ENCODE data around the gene MXRA7.

The MXRA7 gene

DNA sequence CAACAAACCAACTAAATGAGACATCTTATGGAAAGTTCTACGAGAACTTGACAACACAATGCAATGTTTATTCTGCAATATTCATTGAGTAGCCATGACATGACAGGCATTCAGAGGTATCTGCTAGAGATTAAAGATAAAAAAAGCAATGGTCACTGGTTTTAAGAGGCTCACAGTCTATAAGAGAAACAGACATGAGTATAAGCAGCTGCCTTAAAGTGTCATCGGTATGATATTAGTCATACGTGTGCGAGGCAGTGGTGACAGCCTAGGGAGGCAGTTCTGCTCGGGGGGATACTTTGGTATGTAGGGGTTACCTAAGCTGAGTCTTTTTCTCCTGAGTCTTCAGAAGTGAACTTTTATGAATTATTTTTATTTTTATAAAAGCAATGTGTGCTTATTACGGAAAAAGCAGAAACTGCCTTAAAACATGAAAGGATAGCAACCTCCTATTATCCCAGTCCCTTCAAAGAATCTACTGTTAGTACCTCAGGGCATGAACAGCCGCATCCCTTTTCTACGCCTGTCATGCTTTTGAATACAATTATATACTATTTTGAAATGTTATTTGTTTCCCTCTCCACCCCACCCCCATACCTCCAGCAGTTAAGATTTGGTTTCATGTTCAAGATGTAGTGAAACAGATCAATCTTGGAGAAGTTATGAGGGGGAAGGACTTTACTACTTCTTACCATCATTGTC, 75.0 kb downstream of the MXRA7 start:
- H3K4me3 ChIP-seq (ENCODE audit: low read depth, low read length), result no peak overlapping the region
- no peak for DNase-seq (ENCODE audit: low read depth)

DNA sequence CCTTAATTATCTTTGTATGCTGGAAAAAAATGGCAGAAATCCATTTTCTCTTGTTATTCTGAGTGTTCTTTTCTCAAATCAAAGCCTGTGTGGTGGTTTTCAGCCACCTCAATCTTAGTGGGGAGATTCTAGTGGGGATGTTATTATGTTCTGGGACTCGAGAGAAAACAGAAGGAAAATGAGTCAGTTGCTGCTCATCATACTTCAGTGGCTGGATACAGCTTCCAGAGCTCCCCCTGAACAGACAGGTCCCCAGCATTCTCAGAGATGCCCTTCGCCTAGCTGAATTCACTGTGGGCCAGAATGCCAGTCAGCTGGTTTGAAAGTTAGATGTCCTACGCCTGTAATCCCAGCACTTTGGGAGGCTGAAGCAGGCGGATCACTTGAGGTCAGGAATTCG, 75.7 kb downstream of the MXRA7 start:
- no peak overlapping the region for H3K4me3 ChIP-seq (ENCODE audit: low read depth, low read length)
- no peak for DNase-seq (ENCODE audit: low read depth)

DNA sequence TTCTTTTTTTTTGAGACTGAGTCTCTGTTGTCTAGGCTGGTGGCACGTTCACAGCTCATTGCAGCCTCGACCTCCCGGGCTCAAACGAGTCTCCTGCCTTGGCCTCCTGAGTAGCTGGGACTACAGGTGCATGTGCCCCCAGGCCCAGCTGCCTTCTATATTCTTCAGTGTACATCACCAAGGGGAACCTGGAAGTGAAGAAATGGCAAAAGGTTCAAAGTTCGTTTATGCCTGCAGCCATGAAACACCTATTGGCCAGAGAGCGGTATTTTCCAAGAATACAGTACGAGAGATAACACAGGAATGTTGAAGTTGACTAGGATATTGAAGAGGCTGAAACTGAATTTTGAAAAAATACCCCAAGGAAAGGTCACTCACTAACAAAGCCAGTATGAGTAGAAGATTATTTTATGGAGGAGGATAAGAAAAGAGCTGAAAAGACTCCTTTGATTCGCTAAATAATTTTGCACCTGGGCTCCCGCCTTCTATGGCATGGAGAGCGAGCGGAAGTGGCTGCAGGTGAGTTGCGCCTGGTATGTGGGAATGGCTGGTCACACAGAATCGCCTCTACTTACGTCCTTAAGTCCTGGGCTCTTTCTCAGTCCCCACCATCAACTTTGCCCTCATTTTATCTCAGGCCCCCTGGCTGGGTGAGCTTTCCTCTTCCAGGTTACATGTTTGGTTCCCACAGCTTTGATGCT, 77.0 kb downstream of the MXRA7 start:
- H3K4me3 ChIP-seq (ENCODE audit: low read depth, low read length), result no peak overlapping the region

DNA sequence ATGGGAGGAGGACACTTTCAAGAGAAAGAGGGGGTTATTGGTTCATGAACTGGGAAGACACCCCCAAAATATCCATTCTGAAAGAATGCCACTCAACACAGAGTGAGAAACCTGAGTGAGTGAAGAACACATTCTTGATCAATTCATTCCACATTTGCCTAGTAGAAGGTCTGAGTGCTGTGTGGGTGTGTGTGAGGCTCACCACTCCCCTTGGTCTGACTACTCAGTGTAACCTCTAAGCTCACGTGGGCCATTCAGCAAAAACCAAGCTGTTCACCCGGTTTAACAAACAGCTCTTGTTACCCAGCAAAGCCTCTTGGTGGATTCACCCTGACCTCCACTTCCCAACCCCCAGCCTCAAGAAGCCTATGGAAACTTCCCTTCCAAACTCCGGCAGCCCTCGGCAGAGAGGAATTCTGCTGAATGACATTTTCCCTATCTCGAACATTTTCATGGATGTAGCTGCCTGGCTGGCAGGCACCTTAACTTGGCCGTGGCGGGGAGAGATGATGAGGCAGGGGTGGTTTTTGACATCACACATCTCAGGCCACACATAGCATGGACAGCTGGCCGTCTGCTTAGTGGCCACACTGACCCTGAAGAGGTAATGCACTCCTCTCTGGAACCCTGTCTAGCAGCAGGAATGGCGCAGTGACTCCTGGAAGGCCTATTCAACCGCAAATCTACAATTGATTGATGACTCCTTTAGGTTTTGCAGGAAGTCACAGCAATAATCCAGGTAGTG, 78.8 kb downstream of the MXRA7 start:
- DNase-seq (ENCODE audit: low read depth), result no peak

More for the DNA sequence above, 77.0 kb downstream of the MXRA7 start:
- DNase-seq (ENCODE audit: low read depth), result no peak

DNA sequence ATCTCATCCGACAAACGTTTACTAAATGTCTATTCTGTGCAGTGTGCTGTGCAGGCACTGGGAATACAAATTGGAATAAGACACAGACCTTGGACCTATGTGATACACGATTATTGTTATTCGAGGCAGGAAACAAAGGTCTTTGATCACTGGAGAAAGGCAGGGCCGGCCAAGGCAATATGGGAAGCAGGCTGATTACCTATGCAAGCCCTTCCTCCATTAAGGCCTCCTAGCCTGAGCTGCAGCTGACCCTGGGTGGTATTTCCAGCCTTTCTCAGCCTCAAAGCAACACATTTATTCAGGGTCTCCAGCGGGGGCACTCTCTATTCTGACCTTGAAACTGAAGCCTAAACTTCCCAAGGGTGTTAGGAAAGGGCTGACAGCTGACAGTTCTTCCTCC, 80.6 kb downstream of the MXRA7 start:
- no peak for DNase-seq (ENCODE audit: low read depth)

More for the DNA sequence above, 78.8 kb downstream of the MXRA7 start:
- H3K4me3 ChIP-seq (ENCODE audit: low read depth, low read length), result no peak overlapping the region

More for the DNA sequence above, 80.6 kb downstream of the MXRA7 start:
- no peak overlapping the region for H3K4me3 ChIP-seq (ENCODE audit: low read depth, low read length)
